Smooth muscle cell of bladder (primary cell): Measurements from ENCODE around the gene CLDN18. TPM values are rescaled to one million over a fixed set of nuclear protein-coding genes. Genes with fewer than 3 reads are reported as not detected.

Source experiments
- total RNA-seq: library from RNA; depleted of rRNA; stranded (reverse); fragments of >200 nt; gene quantifications from 2 replicates; pipeline ENCODE4 v1.2.3, GENCODE V29; 2014

Gene CLDN18
- not detected in 2 replicates for total RNA-seq

DNA sequence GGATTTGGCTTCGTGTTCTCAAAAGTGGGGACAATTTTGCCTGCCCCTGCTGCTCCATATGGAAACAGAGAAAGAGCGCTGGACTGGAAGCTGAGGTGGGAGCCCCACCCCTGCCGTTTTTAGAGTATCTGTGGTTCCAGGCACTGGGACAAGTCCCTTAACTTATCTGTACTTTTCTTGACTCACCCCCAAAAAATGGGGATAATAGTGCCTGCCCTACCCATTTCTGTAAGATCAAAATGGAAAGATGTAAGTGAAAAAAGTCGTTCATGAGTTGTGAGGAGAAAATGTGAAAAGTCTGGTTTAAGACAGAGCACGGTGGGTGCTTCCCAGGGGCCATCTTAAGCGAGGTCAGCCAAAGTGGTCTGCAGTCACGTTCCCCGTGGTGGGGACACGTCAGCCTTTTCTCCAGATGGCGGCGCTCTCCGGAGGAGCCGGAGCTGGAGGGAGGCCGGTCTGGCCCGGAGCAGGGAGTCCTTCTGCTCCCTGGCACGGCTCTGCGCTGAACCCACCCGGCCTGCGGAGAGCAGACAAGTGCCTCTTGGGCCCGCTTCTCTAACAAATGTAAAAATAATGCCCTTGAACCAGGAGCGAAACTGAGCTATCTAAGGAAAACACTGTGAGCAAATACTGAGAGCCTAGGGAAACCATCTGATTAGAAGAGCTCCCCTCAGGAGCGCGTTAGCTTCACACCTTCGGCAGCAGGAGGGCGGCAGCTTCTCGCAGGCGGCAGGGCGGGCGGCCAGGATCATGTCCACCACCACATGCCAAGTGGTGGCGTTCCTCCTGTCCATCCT is at the start of gene CLDN18:
CLDN18 (plus strand) TSS at position 690 of the 797 bp plus-strand sequence; CDS start at position 751, 61 bp downstream.

Other genes starting within 250 kb of the CLDN18 start
- not detected in 2 replicates for gene SOX14, start 245.8 kb upstream of the CLDN18 start, total RNA-seq
- gene DZIP1L, start 105.4 kb downstream of the CLDN18 start, total RNA-seq, result 21.2 and 29.4 TPM in 2 replicates
- not detected in 2 replicates for gene A4GNT, start 122.2 kb downstream of the CLDN18 start, total RNA-seq
- gene DBR1, start 164.8 kb downstream of the CLDN18 start, total RNA-seq, result 11.4 and 14.5 TPM in 2 replicates
- gene ARMC8, start 177.1 kb downstream of the CLDN18 start, total RNA-seq, result 34.1 and 35.9 TPM in 2 replicates